Measurements from ENCODE around the gene KIF12. TPM values are rescaled to one million over a fixed set of nuclear protein-coding genes. Genes with fewer than 3 reads are reported as not detected.

The KIF12 gene
- total and polyA plus RNA-seq, 2 donors (not counting 1 experiment from before 2014, with no cell fraction given), result not detected

- Mint-ChIP-seq H3K27me3 (peaks cover 23% of the 10 kb centered on the region), H3K4me1 (peaks cover 3% of the 10 kb centered on the region), H3K27ac (no peak overlapping the region), H3K9me3 (ENCODE audit: insufficient read depth) (peaks cover 2% of the 10 kb centered on the region), H3K4me3 (no peak overlapping the region)
- intact Hi-C loops (cut with micrococcal nuclease), result no loop called here
- H3K4me1 ChIP-seq (ENCODE audit: control insufficient read depth in 2 of 2, insufficient read depth in 2 of 2, low read length in 2 of 2), result peaks cover 4% of the 10 kb centered on the region in 2 donors
- H2AFZ ChIP-seq (ENCODE audit: insufficient read depth, low read depth, low read length, poor library complexity, severe bottlenecking), result no peak overlapping the region
- H3K27me3 ChIP-seq (replicated peaks in 1 of 4; ENCODE audit: control extremely low read depth in 1 of 4, control insufficient read depth in 3 of 4, insufficient read depth in 4 of 4, low read length in 3 of 4), result peaks cover 0 to 5% (median 2%) of the 10 kb centered on the region in 4 experiments
- POLR2A ChIA-PET, result no interaction called here
- CTCF ChIA-PET, result interaction anchor here (1.2 to 2.1 kb wide), 2 partner anchors 19 to 53 kb away, joined by 4 to 5 read pairs; partner anchors contain the start of gene COL27A1
- no peak overlapping the region for H3K9ac ChIP-seq (ENCODE audit: low read length)
- H3K9me3 ChIP-seq (ENCODE audit: control extremely low read depth in 1 of 3, control insufficient read depth in 2 of 3, insufficient read depth in 1 of 3, low read length in 2 of 3), result peaks cover 0 to 14% (median 0%) of the 10 kb centered on the region in 3 donors
- TF ChIP-seq EZH2 (IDR thresholded peaks at IDR 0.05; ENCODE audit: borderline replicate concordance, insufficient read depth, low read depth, low read length, poor library complexity, severe bottlenecking) (no peak), CTCF (IDR thresholded peaks at IDR 0.05) (no peak)
- H4K20me1 ChIP-seq (ENCODE audit: control insufficient read depth, insufficient read depth, low read length, poor library complexity, severe bottlenecking), result no peaks in the 10 kb centered on the region
- H3K27ac ChIP-seq (ENCODE audit: low read length in 2 of 2), result no peak overlapping the region
- ATAC-seq (ENCODE audit: low read depth), result no peak
- DNase-seq, result no peak
- no peak overlapping the region for H3K4me3 ChIP-seq (ENCODE audit: control extremely low read depth in 1 of 5, extremely low read depth in 1 of 5, insufficient read depth in 1 of 5, low read depth in 2 of 5, low read length in 4 of 5)
- no peaks in the 10 kb centered on the region for H3K79me2 ChIP-seq (ENCODE audit: control insufficient read depth, insufficient read depth, low read length)
- no peaks in the 10 kb centered on the region for H3K36me3 ChIP-seq (replicated peaks in 1 of 2; ENCODE audit: control extremely low read depth in 1 of 2, control insufficient read depth in 1 of 2, extremely low read depth in 1 of 2, insufficient read depth in 2 of 2, low read length in 1 of 2)
- H3K4me2 ChIP-seq (replicated peaks; ENCODE audit: low read depth, low read length, poor library complexity, severe bottlenecking), result no peak overlapping the region
Measured at GRCh38 chr9:114102484-114102883, 3.4 kb upstream of the KIF12 start.

GRCh38 chr9:114100536-114100935 is 1.4 kb upstream of the KIF12 start:
- H3K4me2 ChIP-seq (replicated peaks; ENCODE audit: low read depth, low read length, poor library complexity, severe bottlenecking), result no peak overlapping the region
- H3K4me3 ChIP-seq (ENCODE audit: control extremely low read depth in 1 of 5, extremely low read depth in 1 of 5, insufficient read depth in 1 of 5, low read depth in 2 of 5, low read length in 4 of 5), result no peak overlapping the region
- H3K9me3 ChIP-seq (ENCODE audit: control extremely low read depth in 1 of 3, control insufficient read depth in 2 of 3, insufficient read depth in 1 of 3, low read length in 2 of 3), result peaks cover 0 to 14% (median 0%) of the 10 kb centered on the region in 3 donors
- ChIA-PET POLR2A (no interaction called here), CTCF (interaction anchor here (1.0 to 1.8 kb wide), 2 partner anchors 8 to 17 kb away, joined by 3 to 9 read pairs; no protein-coding TSS in a partner anchor)
- TF ChIP-seq EZH2 (IDR thresholded peaks at IDR 0.05; ENCODE audit: borderline replicate concordance, insufficient read depth, low read depth, low read length, poor library complexity, severe bottlenecking) (no peak), CTCF (IDR thresholded peaks at IDR 0.05) (no peak)
- H3K27ac ChIP-seq (ENCODE audit: low read length in 2 of 2), result no peak overlapping the region
- H4K20me1 ChIP-seq (ENCODE audit: control insufficient read depth, insufficient read depth, low read length, poor library complexity, severe bottlenecking), result no peaks in the 10 kb centered on the region
- no peak for ATAC-seq (ENCODE audit: low read depth)
- no peaks in the 10 kb centered on the region for H3K79me2 ChIP-seq (ENCODE audit: control insufficient read depth, insufficient read depth, low read length)
- peaks cover 5 to 6% of the 10 kb centered on the region in 2 donors for H3K4me1 ChIP-seq (ENCODE audit: control insufficient read depth in 2 of 2, insufficient read depth in 2 of 2, low read length in 2 of 2)
- peaks cover 35% of the 10 kb centered on the region for H3K27me3 Mint-ChIP-seq
- H3K4me1 Mint-ChIP-seq, result peaks cover 8% of the 10 kb centered on the region
- DNase-seq, result no peak
- intact Hi-C loops (cut with micrococcal nuclease), result no loop called here
- no peak overlapping the region for H2AFZ ChIP-seq (ENCODE audit: insufficient read depth, low read depth, low read length, poor library complexity, severe bottlenecking)
- no peaks in the 10 kb centered on the region for H3K36me3 ChIP-seq (replicated peaks in 1 of 2; ENCODE audit: control extremely low read depth in 1 of 2, control insufficient read depth in 1 of 2, extremely low read depth in 1 of 2, insufficient read depth in 2 of 2, low read length in 1 of 2)
- peaks cover 0 to 18% (median 5%) of the 10 kb centered on the region in 4 experiments for H3K27me3 ChIP-seq (replicated peaks in 1 of 4; ENCODE audit: control extremely low read depth in 1 of 4, control insufficient read depth in 3 of 4, insufficient read depth in 4 of 4, low read length in 3 of 4)
- H3K9ac ChIP-seq (ENCODE audit: low read length), result no peak overlapping the region
- 57% methylated on average over 1 of the region's 1 CpG for WGBS (ENCODE audit: insufficient coverage)
- peaks cover 2% of the 10 kb centered on the region for H3K9me3 Mint-ChIP-seq (ENCODE audit: insufficient read depth)
- H3K27ac Mint-ChIP-seq, result no peak overlapping the region
- H3K4me3 Mint-ChIP-seq, result no peak overlapping the region
